ENCODE results near the gene RNF223.
"Not testable (repeated sequence)": the region's sequence is repeated elsewhere in the genome, so short reads cannot be mapped to it uniquely, and the experiment has no call there.

RNF223 gene

DNA sequence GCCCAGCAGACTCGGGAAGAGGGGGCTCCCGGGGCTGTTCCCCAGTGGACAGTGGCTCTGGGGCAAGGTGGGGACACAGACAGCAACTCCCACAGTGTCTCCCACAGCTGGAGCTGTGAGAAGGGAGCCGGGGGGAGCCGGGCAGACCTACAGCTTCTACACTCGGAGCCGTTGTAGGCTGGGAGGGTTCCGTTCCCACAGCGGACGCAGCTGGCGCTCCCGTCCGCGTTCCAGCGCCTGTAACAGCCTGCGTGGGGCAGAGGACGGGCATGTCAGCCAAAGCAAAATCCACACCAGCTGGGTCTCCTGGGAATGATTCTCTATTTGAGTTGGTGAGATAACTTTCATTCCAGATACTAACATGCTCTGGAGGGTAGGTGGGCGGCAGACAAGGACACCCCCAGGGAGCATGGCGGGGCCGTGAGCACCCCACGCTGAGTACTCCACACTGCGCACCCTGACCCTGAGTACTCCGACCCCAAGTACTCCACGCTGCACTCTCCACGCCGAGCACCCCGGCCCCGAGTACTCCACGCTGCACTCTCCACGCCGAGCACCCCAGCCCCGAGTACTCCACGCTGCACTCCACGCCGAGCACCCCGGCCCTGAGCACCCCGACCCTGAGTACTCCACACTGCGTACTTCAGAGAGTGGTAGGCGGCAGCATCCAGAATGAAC lies 13.4 kb upstream of the RNF223 start:
- DNase-seq (ENCODE audit: low read depth), result no peak

DNA sequence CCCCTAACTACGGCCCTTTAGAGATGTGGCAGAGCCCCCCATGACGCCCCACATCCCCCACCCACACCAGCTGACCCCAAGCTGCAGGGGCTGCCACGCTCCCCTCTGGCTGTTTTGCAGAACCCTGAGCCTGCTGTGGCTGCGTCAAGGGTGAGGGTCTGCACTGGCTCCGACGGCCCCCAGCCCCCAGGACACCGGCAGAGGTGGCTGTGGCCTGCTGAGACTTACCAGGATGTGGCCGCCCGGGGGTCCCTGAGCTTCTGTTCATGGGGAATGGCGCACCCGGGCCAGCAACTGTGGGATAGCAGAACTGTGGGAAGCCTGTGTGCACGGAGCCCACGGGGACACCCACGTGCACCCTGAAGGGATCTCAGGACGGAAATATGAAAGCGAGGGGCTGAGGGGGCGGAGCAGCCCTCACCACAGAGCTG lies 12.8 kb upstream of the RNF223 start:
- DNase-seq (ENCODE audit: low read depth), result no peak

DNA sequence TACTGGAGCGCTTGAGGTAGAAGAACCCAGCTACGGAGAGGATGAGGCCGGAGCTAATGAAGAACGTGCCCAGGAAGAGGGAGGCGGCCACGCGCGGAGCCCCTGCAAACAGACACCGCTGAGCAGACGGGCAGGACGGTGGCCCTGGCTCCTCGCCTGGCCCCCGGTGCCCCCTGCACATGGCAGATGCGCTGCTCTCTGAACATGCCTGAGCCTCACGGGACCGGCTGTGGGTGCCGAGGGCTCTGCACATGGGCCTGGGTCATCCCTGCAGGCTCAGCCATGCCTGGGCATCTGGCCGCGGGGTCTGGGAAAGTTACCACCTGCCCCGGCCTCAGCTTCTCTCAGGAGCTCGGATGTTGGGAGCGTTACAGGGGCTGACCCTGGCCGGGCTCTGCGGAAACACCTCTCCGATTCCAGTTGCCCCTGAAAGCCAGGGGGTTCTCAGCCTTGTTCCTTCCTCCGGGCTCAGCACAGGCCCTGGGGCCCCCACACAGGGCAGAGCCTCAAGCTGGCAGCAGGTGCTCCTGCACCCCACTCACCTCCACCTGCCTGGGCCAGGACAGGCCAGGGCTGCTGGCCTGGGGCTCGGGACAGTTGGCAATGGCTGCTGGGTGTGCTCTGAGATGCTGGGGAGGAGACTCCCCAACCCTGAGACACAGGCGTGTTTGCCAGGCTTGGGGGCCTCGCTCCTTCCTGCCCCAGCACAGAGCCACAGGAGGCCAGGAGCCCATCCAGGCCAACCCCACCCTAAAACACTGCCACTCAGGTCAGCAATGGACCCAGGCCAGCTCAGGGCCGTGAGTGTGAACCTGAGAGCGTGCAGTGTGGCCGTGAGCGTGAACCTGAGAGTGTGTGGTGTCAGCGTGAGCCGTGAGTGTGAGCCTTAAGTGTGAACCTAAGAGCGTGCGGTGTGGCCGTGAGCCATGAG lies 12.1 kb upstream of the RNF223 start:
- no peak for DNase-seq (ENCODE audit: low read depth)

DNA sequence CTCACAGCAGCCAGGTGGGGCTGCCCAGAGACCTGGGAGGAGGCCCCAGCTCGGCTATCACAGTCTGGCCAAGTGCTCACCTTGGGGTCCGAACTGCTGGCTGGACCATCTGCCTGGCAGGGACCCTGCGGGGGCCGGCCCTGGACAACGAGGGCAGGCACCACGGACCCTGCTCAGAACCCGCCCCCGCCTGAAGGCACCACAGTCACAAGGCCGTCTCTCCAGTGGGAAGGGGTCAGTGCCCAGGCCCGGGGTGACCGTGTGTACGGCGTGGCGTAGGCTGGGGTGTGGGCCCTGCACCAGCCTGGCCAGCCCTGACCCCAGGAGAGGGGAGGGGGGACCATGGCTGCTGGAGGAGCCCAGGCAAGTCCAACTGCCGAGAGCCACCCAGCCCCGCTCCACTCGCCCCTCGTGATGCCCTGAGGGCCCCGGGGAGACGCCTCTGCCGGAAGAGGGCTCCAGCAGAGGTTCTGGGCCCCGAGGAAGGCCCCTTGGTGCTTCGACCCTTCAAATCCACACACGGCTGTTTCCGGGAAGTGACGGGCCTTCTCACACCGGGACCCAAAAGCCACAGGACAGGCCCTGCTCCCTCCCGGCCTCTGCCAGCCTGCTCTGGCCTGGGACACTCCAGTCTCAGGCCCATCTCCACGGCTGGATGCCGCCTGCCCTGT lies 11.2 kb upstream of the RNF223 start:
- DNase-seq (ENCODE audit: low read depth), result no peak

DNA sequence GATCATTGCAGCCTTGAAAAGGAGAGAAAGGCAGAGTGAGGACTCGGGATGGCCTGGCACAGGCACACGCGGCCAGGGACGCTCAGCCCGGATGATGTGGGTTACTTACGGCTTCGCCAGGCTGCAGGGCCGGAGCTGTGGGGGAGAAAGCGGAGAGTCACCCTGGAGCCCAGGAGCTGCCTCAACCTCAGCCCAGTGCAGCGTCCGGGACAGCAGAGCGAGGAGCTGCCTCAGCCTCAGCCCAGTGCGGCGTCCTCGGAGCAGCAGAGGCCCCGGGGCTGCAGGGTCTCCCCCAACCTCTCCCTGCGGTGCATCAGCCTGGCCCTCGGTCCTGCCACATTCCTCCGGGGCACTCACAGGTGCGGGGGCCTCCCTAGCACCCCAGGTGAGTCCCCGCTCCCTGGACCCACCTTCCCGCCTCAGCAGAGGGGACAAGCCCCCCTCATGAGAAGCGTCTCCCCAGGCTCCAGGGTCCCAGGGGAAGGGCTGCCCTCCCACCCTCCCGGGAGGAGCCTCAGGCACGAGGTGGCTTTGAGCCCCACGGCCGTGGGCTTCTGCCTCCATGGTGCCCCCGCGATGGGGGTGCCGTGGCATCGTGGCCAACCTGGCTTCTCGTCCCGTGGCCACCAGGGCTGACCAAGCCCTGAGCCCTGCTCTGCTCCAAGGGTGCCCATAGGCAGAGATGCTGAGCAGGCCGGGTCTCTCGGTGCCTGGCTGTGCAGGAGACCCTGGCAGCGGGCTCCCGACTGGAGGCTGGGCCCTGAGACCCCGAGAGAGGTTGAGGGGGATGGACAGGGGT lies 10.5 kb upstream of the RNF223 start:
- no peak for DNase-seq (ENCODE audit: low read depth)

DNA sequence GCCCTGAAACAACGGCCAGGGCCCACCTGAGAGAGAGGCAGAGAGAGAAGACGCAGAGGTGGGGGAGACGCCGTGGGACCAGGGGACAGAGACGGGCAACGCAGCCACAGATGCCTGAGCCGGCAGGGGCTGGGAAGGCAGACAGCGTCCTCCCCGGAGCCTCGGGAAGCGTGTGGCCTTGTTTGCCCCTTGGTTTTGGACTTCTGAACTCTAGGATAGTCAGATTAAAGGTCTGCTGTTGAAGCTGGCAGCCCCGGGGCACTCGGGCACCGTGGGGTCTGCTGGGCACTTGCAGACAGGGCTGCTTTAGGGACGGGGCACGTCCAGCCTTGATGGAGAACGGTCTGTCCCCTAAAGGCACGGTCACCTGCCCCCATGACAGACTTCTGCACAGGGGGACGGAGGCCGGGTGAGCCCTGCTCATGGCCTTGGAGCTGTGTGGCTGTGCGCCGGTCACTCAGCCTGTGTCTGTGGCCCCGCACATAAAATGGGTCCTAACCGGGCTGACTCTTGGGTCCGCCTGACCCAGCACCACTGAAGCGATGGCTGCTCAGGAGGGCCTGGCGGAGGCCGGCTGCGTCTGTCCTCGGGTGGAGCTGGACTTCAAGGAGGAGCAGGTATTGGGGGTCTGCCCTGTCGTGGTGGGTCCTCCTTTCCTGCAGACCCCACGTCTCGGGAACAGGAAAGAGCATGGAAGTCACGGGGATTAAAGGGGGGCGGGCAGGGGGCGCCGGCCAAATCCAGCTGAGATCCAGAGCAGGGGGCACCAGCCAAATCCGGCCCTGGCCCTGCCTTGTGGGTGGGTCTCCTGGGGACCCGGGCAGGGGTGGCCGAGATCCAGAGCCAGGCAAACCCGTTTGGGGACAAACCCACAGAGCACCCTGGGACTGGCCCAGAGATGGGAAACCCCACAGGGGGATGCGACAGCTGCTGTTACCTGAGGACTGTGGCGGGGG lies 9.6 kb upstream of the RNF223 start:
- DNase-seq (ENCODE audit: low read depth), result no peak

DNA sequence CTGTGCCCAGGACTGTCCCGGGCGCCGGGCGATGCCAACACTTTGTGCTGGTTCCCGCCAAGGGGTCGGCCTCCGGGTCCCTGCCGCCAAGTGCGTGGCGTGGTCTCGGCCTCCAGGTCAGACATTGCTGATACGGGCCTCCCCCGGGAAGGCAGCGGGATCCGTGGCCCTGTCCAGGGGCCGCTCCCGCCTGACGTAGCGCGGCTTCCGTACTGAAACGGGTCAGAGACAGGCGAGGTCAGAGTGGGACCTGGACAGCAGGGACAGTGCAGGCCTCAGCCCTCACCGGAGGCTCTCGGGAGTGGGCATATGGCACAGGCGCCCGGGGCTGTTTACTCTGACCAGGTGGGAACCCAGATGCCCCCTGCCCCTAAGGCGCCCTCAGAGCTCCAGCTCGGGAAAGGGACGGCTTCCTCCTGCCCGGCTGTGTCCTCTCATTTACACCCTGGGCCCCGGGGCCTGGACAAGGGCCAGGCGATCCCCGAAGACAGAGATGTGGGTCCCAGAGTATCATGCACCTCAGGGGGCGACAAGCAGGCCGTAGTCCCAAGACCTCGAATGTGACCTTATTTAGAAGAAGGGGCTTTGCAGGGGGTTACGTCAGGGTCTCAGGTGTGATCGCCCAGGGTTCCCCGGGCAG lies 8.8 kb upstream of the RNF223 start:
- DNase-seq (ENCODE audit: low read depth), result no peak

DNA sequence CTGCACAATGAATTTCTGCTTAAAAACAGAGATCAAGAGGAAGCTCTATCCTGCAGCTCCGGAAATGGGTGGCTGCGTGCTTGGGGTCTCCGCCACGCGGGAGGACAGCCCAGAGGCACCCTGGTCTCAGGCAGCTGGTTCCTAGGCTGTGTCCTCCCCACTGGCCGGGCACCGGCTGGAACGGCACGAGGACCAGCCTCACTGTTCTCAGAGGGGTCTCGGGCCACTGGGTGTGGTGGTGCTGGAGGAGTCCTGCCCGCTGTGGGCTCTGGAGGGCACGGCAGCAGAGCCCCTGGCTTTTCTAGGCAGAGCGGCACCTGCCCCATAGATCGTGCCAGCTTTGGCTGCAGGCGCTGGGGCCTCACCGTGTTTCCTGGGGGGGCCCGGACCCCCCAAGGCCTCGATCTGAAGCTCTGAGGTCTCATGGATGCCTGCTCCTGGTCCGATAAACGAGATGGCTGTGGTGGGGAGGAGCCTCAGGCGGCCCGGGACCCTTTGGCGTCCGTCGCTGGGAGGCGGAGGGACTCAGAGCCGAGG lies 8.2 kb upstream of the RNF223 start:
- DNase-seq (ENCODE audit: low read depth), result no peak

DNA sequence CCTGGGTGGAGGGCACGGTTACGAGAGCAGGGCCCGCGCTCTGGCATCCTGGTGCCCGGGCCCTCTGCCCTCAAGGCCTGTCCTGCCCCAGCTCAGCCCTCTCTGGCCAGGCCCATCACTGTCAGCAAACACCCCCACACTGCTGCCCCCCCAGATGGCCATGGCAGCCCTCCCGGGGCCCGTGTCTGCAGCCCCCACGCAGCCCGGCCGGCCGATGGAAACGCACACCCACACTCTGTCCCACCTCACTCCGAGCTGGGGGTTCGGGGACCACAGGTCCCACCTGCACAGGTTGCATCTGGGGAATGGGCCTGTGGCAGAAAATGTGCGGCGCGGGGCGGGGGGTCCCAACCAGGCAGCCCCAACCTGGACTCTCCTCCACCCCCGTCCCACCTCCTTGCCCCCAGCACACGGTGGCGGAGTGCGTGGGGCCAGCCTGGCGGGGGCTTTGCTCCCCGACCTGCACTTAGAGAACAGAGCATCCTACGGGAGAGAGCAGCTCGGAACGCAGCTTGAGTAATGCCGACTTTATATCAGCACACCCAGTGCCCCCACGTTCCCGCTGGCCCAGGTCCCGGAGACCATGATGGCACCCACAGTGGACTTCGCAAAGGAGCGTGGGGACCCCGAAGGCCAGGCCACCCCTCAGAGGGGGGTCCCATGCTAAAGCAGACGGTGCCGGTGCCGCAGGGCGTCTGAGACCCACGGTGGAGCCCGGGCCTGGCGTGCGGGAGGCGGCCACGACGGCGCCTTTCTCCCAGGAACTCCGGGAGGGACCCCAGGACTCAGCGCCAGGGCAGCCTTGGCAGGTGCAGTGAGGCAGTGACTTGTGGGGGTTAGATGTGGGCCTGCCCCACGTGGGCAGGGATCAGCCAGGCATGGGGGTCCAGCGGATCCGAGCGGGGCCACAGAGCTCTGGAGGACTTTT lies 7.5 kb upstream of the RNF223 start:
- DNase-seq (ENCODE audit: low read depth), result no peak

DNA sequence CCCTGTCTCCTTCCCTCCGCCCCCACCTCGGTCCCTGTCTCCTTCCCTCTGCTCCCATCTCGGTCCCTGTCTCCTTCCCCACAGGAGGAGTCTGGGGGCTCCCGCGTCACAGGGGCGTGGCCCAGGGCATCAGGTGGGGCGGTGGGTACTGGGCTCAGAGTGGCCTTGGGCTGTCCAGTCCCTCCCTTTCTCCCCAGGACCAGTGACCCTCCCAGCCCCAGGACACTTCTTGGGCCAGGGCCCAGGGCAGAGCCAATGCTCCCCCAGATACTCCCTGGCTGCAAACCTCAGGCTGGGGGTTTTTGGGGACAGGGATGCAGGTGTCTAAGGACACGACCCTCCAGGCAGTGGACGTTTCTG lies 6.8 kb upstream of the RNF223 start:
- no peak for DNase-seq (ENCODE audit: low read depth)

DNA sequence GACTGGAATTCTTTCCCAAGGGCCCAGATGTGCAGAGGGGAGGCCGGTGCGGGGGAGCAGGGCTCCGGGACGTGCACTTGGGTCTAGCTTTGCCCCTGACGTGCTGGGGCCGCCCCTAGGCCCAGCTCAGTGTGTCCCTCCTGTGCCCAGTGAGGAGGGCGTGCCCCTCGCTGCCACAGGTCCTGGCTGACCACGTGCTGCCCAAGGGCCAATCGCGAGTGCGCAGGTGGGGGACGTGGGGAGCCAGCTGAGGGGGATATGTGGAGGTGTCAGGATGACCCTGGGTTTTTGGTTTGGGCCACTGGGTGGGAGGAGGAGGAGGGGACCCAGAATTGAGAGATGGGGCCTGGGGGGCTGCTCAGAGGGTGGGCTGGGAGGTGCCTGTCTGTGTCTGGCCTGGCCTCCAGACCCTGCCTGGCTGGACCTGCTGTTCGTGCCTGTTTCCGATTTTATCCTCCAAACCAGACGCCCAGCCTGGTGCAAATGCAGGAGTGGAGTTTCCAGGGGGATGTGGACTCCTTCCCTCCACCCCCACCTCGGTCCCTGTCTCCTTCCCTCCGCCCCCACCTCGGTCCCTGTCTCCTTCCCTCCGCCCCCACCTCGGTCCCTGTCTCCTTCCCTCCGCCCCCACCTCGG lies 6.1 kb upstream of the RNF223 start:
- peak; percentile 69 for DNase-seq (ENCODE audit: low read depth)

DNA sequence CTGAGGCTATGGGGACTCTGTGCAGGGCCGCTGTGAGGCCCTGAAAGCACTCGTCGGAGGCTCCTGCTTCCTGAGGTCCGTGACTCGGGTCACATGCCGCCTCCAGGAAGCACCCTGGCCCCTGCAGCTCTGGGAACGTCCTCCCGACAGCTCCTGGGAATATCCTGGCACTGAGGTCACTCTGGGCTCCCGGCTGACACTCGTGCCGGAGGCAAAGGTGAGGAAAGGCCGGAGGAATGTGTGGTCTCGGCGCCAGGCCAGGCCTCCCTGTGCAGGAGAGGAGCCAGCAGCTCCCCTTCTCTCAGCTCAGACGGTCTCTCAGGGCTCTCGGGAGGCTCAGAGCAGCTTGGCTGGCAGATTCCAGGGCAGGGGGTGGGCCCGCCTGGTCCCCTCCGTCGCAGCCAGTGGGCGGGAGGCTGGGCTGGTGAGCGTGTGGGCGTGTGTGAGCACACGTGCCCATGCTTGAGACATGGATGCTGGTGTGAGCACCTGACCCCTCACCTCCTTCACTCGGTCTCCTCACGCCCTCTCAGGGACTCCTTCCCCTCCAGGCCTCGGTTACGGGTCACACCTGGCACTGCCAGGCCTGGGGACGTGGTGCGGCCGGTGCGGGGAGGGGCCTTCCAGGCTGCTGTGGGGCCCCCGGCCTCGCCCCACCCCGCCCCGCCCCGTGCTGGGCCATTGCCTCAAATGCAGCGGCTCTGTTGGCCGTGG lies 5.5 kb upstream of the RNF223 start:
- peak; percentile 97 for DNase-seq (ENCODE audit: low read depth)

DNA sequence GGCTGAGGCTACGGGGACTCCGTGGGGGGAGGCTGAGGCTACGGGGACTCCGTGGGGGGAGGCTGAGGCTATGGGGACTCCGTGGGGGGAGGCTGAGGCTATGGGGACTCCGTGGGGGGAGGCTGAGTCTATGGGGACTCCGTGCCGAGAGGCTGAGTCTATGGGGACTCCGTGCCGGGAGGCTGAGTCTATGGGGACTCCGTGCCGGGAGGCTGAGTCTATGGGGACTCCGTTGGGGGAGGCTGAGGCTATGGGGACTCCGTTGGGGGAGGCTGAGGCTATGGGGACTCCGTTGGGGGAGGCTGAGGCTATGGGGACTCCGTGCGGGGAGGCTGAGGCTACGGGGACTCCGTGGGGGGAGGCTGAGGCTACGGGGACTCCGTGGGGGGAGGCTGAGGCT lies 3.3 kb upstream of the RNF223 start:
- not testable (repeated sequence) for DNase-seq (ENCODE audit: low read depth)

DNA sequence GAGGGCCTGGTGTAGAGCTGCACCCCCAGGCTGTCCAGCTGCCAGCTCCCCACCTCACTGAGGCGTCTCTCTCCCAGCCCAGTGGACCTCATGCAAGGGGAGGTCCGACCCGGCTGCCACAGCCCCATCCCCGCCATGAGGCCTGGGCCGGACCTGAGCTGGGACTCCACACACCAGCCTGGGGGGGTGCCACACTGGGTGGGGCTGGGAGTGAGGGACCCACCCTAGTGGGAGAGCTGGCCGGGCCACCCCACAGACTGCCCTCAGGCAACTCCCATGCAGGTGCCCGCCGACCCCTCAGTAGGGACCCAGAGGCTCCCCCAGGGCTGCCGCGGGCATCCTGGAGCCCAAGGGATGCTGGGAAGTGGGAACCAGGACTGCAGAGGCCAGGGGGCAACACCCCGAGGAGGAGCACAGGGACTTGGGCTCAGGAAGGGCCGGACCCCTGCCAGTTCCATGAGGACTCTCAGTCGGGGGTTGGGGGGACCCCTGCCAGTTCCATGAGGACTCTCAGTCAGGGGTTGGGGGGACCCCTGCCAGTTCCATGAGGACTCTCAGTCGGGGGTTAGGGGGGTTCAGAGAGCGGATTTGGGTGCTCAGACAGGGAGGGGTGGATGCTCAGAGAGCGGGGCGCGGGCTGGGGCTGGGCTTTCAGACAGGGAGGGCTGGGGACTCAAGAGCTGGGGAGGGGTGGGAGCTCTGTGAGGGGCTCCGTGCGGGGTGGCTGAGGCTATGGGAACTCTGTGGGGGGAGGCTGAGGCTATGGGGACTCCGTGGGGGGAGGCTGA lies 1.2 kb upstream of the RNF223 start:
- DNase-seq (ENCODE audit: low read depth), result no peak

DNA sequence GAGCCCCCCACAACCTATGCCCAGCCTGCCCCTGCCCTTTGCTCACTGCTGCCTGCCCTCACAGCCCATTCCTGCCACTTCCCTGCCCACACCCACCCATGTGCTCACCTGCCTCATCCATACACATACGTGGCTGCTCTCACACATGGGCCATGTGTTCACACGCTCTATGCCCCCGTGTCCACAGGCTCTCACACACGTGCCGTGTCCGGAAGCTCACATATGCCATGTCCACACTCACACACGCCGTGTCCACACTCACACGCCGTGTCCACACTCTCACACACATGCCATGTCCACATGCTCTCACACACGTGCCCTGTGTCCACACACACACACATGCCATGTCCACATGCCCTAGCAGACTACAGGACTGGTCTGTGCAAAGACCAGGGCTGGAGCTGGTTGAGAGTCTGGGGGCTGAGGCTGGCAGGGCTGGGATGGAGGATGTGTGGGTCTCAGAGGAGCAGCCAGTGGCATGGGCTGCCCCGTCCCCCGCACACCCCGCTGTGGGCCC lies 583 bp upstream of the RNF223 start:
- DNase-seq (ENCODE audit: low read depth), result no peak

DNA sequence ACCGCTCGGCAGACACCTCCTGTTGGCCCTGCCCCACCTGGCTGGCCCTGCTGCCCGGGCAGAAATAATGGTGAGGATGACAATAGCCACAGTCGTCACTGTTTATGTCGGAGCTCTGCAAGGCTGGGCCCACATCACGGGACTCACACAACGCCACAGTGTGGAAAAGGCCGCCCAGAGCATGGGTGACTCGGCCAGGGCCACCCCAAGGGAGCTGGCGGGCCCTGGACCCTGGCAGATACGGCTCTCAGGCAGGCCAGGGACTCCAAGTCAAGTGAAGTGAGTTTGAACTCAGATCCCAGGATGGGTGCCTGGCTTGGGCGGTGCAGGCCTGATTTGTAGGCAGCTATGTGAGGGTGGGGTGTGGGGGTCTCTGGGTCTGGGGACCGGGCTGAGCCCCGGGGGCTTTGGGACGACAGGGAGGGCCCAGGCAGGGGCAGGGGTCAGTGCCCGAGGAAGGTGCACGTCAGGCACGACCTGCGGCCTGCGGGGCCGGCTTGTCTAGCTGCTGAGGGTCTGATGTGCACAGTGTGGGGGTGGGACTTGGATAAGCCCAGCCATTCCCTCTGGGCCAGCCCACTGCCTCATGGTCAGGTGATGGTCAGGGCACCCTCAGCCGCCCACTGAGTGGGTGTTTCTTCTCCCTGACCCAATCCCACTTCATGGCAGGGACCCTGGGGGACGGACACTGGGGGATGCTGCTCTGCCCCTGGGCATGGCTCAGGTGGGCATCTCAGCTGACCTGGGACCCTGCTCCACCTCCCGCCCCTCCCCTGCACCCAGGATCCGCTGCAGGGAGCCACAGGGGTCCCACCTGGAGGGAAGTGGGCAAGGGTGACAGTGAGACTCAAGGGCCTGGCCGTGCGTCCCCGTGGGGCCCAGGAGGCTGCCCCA lies 1.0 kb downstream of the RNF223 start:
- no peak for DNase-seq (ENCODE audit: low read depth)

All from EH (cell line).